Effector CD4-positive, alpha-beta T cell (primary cell): ENCODE measurements around the gene UGT1A9. TPM values are rescaled to one million over a fixed set of nuclear protein-coding genes. Genes with fewer than 3 reads are reported as not detected.
"Not testable (repeated sequence)": the region's sequence is repeated elsewhere in the genome, so short reads cannot be mapped to it uniquely, and the experiment has no call there.

Source experiments
- DNase-seq: peaks from one replicate; pipeline ENCODE4 v3.0.0-alpha.2; 2020
- total RNA-seq: gene quantifications from one replicate; lab custom pipeline; 2026; lab: John Stamatoyannopoulos, UW

Gene UGT1A9
- total RNA-seq, result not detected

DNA sequence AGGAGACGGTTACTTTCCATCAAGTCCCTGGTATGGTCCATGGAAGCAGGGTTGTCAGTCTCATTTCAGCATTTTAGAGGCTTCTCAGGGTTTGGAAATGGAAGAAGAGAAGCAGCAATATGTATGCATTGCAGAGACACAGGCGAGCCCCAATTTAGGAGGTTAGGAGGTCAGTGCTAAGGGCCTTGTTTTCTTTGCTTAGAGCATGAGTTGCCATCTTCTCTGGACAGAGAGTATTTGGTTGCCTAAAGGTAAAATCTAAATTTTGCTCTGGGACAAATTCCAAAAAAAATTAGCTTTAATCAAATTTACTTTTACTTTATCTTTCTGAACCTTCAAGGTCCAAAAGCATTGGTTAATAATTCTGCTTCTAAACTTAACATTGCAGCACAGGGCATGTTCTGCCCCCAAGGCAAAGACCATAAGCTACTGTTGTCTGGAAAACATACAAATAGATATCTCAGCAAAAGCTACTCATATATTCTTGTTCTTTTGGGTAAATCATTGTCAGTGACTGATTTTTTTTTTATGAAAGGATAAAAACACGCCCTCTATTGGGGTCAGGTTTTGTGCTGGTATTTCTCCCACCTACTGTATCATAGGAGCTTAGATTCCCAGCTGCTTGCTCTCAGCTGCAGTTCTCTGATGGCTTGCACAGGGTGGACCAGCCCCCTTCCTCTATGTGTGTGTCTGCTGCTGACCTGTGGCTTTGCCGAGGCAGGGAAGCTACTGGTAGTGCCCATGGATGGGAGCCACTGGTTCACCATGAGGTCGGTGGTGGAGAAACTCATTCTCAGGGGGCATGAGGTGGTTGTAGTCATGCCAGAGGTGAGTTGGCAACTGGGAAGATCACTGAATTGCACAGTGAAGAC is at the start of gene UGT1A9:
Gene UGT1A9 (plus strand): TSS at position 609 of the 872 bp plus-strand sequence. CDS start 37 bp downstream, at position 646.
- no peak for DNase-seq

DNA sequence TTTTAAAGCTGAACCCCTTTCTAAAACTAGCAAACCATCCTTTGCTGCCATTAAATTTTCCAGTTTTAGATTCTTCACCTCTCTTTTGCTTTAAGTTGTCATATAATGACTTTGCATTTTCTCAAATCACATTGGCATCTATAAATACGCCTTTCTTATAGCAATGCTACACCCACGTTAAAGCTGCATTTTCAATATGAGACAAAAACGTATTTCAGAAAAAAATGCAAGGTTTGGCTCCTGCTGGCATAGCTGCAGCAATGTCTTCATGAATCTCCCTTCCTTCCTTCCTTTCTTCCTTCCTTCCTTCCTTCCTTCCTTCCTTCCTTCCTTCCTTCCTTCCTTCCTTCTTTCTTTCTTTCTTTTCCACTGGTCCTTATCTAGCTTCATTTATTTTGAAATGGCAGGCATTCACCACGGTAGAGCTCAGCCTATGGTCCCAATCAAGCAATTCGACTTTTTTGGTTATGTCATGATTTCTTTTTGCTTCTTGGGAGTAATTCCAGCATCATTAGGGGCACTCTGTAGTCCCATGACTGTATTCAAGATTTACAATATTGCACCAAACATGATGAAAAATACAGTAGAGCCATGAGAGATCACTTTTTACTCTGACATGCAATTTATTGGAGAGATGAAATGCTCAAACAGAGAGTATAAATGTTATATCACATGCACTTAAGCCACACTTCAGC is 44.2 kb upstream of the UGT1A9 start:
- DNase-seq, result no peak

DNA sequence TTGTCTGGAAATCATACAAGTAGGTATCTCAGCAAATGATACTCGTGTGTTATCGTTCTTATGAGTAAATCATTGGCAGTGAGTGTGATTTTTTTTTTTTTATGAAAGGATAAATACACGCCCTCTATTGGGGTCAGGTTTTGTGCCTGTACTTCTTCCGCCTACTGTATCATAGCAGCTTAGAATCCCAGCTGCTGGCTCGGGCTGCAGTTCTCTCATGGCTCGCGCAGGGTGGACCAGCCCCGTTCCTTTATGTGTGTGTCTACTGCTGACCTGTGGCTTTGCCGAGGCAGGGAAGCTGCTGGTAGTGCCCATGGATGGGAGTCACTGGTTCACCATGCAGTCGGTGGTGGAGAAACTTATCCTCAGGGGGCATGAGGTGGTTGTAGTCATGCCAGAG is 35.4 kb upstream of the UGT1A9 start, which contains the start of gene UGT1A10:
Gene UGT1A10 (plus strand): TSS at position 143 of the 400 bp plus-strand sequence. CDS start 75 bp downstream, at position 218.
- not testable (repeated sequence) for DNase-seq

DNA sequence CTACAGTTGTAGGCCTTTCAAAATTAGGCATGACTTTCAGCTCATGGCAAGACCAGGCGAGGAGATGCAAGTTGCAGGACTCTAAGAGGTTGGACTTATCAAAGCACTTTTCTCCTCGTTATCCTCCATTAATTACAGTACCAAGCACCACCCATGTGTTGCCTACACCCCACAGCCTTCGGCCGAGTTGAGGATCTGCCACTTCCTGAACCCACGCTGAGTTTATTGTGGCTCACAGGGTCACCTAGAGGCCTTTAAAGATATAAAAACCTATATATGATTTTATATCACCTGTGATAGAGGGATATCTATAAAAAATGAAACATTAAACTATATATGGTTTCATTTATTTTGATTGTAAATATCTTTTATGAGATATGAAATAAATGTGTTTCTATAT is 32.9 kb upstream of the UGT1A9 start:
- DNase-seq, result no peak

DNA sequence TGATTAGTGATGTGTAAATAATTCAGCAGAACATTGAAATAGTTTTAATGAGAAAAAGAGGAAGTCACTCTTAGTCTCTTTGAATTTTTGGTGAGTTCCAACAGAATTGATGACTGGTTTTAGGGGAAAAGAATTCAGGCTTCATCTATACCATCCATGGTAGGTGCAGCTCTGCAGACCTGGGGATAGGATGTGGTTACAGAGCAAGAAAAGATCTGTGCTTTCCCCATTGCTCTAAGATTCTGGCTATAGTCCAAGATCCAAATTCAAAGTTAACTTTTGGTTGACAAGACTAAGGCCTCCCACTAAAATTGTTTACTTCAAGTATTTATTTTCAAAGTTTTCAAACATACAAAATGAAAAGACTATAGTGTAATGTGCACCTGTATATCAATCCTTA is 31.8 kb upstream of the UGT1A9 start:
- no peak for DNase-seq

DNA sequence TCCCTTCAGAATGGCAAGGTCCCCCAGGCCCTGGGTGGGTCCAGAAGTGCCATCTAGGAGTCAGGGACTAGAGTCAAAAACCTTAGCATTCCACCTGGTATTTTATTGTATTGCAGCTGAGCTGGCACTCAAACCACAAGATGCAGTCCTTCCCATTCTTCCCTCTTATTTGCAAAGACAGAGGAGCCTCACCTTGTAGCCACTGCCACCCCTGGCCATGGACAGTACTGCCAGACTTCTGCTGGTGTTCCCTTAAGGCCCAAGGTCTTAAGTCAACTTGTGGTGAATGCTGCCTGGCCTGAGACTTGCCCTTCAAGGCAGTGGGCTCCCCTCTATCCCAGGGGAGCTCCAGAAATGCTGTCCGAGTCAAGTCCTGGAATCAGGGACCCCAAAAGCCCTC is 28.6 kb upstream of the UGT1A9 start:
- no peak for DNase-seq

DNA sequence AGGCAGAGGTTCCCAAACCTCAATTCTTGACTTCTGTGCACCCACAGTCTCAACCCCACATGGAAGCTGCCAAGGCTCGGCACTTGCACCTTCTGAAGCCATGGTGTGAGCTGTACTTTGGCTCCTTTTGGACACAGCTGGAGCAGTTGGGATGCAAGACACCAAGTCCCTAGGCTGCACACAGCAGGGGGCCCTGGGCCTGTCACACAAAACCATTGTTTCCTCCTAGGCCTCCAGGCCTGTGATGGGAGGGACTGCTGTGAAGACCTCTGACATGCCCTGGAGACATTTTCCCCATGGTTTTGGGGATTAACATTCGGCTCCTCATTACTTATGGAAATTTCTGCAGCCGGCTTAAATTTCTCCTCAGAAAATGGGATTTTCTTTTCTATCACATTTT is 25.7 kb upstream of the UGT1A9 start:
- DNase-seq, result not testable (repeated sequence)

DNA sequence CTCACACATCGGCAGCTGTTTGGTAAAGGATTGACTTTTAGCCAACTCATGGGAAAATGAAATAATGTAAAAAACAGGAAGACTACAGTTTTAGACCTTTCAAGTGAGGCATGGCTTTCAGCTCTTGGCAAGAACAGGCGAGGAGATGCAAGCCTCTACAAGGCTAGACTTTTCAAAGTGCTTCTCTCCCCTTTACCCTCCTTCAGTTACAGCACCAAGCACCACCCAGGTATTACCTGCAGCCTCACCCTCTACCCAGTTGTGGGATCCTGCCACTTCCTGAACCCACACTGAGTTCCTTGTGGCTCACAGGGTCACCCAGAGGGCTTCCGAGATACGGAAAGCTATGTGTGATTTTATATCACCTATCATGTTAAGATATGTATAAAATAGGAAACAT is 20.7 kb upstream of the UGT1A9 start:
- DNase-seq, result no peak

DNA sequence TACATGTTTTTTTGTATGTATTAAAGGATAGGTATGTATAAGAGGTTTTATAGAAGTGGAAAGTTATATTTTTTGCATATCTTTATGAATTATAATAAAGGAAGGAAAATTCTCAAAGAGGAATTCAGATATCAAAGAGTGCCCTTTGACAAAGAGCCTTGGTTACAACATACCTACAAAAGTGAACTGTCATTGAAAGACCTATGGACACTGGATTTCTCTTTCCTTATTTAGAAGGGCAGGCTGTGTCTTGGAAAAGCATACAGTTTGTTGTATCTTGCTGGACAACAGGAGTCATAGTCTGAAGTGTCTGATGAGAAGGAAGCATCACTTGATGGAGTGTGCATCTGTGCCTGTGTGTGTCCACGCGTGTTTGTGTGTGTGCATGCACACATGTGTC is 20.3 kb upstream of the UGT1A9 start:
- DNase-seq, result no peak

DNA sequence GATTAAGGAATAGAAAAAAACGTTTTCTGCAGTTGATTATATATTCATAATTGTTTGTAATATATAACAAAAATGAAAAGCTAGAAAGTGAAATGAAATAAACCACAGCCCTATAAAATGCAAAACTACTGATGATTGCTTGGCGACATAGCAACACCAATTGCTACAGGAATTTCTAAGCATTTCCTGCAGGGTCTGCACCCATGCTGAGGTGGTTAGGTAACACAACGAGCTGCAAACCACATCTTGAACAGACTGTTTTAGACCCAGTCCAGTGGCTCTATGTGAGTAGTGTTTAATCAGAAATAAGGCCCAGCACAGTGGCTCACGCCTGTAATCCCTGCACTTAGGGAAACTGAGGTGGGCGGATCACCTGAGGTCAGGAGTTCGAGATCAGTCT is 17.2 kb upstream of the UGT1A9 start:
- DNase-seq, result no peak

DNA sequence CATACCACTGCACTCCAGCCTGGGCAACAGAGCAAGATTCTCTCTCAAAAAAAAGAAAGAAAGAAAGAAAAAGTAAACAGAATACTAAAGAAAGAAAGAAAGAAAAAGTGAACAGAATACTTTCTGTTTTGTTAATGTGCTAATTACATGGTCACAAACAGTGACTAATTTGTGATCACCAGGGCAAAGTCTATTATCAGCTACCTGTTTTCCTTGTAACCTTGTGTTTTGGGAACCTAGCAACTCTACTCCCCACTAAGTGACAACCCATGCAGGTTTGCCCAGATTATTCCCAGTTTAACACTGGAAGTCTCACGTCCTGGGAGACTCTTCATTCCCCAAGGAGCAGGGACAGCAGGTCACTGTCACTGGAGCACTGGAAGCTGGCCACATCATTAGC is 16.7 kb upstream of the UGT1A9 start:
- no peak for DNase-seq

DNA sequence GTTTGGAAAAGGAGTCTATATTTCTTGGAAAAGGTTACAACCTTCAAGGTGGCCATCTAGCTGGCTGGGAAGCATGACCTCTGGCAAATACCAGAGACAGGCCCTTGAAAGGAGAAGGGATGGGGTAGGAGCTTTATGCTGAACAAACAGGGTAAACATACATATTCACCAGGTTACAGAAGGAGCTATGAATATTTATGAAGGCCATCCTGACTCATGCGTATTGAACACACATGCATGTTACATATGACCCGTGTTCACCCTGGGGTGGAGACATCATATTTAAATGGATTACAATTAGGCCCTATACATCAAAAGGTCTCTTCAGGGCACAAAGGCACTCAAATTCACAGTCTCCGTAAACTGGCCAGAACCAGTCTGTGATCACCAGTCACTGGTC is 15.8 kb upstream of the UGT1A9 start:
- DNase-seq, result not testable (repeated sequence)

DNA sequence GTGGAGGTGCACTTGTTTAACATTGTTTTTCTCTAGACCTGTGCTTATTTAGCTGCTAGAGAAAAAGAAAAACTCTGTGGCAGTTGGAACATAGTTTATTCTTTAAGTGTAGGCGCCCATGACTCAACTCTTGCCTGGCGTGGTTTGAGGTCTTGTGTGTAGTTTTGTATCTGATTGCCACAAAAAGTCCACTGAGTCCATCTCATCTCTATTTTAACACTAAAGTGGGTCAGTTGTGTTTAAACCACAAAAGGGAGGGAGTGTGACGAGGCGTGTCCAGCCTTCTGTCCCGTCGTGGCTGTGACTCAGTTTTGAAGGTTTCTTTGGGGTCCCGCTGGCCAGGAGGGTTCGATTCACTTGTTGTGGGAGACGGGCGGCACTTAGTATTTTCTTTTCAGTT is 15.3 kb upstream of the UGT1A9 start:
- no peak for DNase-seq

DNA sequence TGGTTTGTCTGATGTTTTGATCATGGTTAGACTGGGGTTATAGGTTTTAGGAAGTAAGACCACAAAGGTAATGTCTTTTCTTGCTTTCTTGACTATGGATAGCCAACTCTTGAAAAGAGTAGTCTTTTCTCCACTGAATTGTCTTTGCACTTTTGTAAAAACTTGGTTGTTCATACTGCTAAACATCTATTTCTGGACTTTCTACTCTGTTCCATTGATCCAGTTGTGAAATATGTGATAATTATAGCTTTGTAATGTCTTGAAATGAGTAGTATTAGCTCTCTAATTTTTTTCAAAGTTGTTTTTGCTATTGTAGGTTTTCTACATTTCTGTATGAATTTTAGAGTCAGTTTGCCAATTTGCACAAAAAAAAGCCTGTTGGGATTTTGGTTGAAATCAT is 13.1 kb upstream of the UGT1A9 start:
- DNase-seq, result no peak

DNA sequence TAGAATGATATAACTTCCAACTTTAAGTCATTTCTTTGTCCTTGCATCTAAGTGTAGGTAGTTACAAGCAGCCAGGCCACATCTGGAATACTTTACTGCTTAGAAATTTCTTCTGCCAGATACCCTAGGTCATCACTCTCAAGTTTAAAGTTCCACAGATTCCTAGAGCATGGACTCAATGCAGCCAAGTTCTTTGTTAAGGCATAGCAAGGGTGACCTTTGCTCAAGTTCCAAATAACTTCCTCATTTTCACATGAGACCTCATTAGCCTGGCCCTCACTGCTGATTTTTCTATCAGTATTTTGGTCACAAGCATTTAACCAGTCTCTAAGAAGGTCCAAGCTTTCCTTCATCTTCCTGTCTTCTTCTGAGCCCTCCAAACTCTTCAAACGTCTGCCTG is 7.8 kb upstream of the UGT1A9 start:
- no peak for DNase-seq

DNA sequence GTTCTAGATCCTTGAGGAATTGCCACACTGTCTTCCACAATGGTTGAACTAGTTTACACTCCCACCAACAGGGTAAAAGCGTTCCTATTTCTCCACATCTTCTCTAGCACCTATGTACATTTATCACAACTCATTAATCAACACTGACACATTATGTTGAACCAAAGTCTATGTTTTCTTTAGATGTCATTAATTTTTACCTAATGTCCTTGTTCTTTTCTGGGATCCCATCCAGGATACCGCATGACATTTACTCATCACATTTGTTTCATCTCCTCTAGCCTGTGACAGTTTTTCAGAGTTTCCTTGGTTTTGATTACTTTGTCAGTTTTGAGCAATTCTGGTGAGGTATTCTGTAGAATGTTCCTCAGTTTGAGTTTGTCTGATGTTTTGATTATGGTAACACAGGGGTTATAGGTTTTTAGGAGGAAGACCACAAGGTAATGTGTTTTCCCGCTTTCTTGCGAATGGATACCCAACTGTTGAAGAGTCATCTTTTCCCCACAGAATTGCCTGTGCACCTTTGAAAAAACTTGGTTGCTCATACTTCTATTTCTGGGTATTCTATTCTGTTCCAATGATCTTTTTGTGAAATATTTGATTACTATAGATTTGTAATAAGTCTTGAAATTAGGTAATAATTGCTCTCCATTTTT is 3.0 kb upstream of the UGT1A9 start:
- DNase-seq, result no peak

DNA sequence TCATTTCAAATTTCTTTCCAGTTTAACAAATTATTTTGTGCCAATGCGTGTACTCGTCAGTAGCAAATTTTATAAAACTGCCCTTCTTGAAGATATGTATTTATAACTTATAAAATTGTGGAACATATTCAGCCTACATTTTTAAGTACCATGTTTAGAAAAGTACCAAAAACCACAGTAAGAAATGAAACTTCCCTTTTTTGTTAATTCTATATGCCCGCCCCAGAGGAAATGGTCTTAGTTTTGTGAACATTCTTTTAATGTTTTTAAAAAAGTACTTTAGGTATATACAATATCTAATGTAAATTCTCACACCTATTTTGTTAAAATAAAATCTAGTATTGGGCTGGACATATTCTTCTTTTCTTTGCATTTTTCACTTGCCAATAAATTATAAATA is 1.2 kb downstream of the UGT1A9 start:
- DNase-seq, result no peak

DNA sequence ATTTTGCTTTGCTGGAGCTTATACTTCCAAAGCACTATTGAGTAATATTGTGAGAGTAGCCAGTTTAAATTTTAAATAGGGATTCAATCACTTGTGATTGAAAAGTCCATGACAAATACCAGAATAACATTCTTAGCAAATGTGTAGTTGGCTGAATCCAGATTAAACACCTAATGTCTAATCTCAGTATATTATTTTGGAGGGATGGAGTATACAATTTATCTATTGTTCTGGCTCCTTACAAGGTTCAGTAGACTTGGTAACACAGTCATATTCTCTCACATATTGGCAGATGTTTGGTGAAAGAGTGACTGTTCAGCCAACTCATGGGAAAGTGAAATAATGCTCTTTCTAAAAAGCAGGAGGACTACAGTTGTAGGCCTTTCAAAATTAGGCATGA is 2.2 kb downstream of the UGT1A9 start:
- DNase-seq, result no peak

DNA sequence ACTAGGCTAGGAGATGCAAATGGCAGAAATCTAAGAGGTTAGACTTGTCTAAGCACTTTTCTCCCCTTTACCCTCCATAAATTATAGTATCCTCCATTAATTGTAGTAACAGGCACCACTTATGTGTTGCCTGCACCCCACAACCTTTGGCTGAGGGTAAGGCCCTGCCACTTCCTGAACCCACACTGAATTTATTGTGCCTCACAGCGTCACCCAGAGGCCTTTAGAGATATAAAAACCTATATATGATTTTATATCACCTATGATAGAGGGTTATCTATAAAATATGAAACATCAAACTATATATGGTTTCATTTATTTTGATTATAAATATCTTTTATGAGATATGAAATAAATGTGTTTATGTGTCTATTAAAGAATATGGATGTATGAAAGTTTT is 2.6 kb downstream of the UGT1A9 start:
- DNase-seq, result no peak

DNA sequence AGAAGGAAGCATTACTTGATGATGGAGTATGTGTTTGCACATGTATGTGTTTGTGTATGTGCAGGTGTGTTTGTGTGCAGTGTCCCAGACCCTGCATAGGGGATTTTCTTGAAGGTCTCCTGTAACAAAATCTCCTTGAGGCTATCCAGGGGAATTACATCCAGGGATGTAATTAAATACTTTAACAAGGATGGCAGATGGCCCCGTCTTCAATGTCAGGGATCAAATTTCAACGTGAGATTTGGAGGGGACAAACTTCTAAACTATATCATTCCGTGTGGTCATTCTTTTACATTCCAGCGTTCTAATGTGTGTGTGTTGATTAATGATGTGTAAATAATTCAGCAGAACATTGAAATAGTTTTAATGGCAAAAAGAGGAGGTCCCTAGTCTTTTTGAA is 3.3 kb downstream of the UGT1A9 start:
- DNase-seq, result no peak

DNA sequence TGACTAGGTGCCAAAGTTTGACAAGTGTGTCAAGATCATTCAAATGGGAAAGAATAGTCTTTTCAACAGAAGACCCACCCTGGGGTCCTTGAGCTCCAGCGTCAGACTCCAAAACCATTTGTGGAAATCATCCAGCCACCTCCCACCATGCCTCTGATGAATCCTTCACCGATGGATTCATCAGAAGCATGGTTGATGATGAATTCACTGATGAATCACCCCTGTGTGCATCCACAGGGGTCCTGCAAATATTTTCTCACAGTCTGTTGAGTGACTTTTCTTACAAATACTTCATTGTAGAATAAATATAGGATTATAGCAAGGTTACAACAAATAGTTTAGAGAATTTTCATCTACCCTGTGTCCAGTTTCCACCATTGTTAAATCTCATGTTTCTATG is 4.3 kb downstream of the UGT1A9 start:
- no peak for DNase-seq

DNA sequence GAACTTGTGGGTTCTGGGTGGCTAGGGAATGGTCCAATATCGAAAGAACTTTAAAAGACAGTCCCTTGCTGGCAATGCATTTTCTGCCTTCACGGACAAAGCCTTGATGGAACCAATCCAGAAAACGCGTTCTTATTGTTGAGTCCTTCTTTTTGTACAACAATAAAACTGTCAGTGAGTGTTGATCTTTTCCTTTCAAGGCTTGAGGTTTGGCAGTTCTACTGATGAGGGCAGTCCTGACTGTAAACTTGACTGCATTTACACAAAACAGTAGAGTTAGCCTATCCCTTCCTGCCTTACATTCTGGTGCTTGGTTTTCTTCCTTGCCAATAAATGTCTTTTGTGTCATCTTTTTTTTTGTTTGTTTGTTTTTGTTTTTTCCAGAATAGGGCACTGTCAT is 7.5 kb downstream of the UGT1A9 start:
- no peak for DNase-seq

DNA sequence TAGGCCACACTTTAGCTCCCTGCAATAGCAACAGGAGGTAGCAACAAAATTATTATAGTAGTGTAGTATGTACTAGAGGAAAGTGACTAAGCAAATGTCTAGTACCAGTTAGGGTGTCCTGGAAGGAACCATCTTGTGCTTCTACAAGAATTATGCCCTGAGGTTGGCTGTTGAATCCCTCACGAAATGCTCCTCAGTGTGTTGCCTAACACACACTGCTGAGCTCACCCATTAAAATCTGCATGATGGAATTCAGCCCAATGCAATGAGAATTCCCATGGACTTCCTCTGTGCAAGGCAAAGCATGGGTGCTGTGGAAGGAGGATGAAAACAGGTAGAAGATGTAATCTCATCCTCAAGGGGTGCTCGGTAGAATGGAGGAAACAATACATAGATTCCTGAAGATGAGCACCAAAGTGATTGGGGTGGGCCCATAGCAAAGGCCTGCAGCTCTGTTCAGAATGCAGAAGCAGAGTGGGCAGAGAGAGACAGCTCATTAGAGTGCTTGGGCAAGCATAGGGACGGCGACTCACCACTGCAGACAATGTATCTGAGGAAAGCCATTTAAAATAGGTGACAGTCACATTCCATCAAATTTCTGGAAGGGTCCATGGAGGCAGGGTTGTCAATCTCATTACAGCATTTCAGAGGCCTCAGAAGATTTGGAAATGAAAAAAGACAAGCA is 8.8 kb downstream of the UGT1A9 start:
- DNase-seq, result no peak
